ENCODE results near the gene PTPRJ.
"Not testable (repeated sequence)": the region's sequence is repeated elsewhere in the genome, so short reads cannot be mapped to it uniquely, and the experiment has no call there.

PTPRJ gene

DNA sequence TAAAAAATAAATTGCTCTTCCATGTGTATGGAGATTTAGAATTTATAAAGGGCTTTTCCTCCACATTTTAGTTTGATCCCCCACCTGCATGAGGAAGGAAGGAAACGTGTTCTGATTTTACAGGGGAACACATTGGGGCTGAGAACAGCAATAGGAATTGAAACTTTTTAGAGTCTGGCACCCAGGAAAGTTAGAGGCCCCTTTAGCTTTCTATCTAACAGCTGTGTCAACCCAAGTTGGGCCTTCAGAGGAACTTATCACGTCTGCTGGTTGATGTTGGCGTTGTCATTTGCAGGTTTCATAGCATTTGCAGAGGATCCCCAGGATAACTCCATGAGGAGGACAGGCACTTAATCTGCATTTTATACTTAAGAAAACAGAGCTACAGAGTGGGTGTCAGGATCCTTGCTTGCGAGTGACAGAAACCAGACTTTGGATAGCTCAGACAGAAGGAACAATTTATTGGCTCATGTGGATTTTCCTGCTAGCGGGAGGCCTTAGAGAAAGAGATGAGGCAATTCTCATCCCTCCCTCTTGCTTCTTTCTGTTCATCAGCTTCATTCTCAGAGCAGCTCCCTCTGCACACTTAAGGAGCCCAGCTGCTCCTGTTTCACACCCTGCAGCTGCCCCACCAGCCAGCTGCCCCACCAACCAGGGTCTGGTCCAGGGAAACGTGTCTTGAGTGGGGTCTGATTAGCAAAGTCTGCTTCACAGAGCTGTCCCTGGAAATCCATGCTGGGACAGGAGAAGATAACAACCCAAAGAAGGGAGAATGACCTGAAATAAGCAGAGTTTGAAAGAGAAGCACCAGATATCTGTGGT, 143.8 kb downstream of the PTPRJ start:
- DNase-seq = no peak

DNA sequence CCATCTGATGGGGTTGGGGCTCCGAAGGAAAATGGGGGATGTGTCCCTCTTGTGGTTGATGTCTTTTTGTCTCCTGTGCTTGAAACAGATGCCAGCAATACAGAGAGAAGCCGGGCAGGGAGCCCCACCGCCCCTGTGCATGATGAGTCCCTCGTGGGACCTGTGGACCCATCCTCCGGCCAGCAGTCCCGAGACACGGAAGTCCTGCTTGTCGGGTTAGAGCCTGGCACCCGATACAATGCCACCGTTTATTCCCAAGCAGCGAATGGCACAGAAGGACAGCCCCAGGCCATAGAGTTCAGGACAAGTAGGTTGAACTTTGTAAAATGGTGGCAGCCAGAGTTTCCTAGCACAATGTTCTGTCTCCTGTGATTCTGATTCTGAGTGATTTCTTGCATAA, 144.5 kb downstream of the PTPRJ start:
- DNase-seq = no peak

DNA sequence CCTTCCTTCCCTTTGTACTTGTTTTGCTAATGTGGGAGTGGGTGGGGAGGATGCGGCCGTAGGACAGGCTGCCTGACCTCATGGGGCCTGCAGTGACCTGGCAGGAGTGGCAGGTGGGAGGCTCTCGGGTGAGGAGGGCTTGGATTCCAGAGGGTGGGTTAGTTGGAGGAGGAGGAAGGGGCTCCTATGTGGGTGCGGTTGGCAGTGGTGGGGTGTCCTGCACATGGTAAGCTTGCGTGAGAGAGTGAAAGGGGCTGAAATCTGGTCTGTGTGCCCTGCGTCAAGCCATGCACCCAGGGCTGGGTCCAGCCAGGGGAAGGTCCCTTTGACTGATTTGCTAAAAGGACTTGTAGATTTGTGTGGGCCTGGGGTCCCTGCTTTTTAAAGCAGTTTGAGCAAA, 145.5 kb downstream of the PTPRJ start:
- DNase-seq = no peak

DNA sequence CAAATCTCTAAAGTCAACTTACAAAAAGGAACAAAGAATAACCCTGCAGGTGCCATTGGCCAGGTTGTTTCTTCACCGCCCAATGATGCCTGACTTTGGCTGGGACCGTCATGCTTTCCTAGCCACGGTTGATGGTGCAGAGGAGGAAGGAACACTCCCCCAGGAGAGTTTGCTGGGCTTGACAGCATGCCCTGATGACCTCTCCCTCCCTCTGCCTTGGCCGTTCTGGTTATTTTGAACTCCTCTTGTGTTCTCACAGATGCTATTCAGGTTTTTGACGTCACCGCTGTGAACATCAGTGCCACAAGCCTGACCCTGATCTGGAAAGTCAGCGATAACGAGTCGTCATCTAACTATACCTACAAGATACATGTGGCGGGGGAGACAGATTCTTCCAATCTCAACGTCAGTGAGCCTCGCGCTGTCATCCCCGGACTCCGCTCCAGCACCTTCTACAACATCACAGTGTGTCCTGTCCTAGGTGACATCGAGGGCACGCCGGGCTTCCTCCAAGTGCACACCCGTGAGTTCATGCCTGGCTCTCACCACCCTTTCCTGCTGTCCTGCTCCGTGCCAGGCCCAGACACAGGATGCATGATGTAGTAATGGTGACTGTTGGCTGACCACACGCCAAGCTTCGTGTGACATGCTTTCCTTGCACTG, 147.3 kb downstream of the PTPRJ start:
- no peak for DNase-seq

DNA sequence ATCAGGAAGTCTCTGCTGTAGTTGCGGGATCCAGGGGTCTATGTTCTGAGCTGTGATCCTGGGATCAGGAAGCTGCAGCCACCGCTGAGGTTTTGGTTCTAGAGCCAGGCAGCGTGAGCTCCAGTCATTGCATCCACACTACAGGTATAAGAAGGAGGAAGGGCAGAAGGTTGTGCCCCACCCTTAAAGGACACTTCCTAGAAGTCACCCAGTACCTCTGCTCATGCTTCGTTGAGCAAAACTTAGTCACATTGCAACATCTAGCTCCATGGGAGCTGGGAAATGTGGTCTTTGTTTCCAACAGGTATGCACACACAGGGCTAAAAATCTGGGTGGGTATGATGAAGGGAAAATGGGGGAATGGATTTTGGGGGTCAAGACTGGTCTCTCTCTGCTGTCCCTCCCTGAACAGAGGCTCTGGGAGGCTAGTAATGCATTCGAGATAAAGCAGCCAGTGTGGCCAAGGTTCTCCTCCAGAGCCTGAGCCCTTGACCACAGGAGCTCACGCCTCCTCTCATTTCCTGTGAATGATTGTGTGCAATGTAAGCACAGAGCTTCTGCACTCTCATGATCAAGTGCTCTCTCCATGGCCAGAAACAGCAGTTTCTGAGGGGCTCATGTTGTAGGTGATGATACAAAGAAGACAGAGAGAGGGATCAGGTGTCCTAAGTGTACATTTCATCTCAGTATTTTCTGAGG, 149.5 kb downstream of the PTPRJ start:
- peak; percentile 6 for DNase-seq

DNA sequence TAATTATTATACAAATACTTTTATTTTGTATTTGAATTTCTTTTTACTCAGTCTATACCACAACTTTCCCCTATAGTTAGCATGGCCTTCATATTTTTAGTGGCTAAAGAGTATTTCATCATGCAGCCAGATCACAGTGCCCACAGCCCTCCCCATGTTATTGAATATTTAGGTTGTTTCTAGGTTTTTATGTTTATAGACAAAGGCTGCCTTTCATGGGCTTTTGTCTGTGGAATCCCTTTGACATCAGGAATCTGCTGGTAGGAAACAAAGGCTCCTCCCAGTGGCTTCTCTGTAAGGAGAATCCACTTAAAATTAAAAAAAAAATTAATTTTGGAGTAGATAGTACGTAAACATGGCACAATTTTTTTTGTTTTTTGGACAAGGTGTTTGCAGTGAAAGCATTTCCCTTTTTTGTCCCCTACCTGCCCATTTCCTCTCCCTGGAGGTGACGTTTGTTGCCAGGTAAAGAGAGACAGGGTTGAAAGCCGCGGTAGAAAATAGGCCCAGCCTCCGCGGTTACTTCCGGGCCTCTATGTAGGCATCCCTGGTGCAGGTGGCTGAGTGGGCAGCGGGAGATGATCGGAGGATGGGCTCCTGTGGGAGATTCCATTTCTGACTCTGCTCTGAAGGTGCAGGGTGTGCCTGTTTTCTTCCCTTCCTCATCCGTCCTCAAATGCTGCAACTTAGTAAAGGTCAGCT, 154.0 kb downstream of the PTPRJ start:
- no peak for DNase-seq

DNA sequence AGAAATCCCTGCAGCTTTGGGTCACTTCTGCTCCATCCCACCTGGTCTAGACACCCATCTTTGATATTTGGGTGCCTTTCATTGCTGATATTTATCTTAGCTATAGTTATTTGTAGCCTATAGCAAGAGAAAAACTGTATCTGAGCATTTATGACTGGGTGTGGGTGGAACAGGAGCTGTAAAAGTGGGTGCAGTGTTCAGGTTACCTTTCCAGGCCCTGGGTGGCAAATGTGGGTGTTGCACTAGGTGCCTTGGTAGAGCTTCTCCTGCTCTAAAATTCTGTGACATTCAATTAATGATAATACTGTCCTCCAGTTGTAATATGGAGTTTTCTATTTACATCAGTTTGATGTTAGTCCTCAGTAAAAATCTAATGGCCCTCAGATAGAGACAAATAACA, 157.9 kb downstream of the PTPRJ start:
- DNase-seq = no peak

DNA sequence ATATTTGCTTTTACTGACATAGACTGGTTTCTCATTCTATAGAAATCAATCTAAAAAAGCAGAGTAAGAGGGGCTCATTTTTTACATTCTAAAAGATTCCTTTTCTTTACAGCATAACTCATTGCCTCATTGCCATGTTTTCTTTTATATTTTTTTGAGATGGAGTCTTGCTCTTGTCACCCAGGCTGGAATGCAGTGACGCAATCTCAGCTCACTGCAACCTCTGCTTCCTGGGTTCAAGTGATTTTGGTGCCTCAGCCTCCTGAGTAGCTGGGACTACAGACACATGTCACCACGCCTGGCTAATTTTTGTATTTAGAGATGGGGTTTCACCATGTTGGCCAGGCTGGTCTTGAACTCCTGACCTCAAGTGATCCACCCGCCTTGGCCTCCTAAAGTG, 159.5 kb downstream of the PTPRJ start:
- not testable (repeated sequence) for DNase-seq

DNA sequence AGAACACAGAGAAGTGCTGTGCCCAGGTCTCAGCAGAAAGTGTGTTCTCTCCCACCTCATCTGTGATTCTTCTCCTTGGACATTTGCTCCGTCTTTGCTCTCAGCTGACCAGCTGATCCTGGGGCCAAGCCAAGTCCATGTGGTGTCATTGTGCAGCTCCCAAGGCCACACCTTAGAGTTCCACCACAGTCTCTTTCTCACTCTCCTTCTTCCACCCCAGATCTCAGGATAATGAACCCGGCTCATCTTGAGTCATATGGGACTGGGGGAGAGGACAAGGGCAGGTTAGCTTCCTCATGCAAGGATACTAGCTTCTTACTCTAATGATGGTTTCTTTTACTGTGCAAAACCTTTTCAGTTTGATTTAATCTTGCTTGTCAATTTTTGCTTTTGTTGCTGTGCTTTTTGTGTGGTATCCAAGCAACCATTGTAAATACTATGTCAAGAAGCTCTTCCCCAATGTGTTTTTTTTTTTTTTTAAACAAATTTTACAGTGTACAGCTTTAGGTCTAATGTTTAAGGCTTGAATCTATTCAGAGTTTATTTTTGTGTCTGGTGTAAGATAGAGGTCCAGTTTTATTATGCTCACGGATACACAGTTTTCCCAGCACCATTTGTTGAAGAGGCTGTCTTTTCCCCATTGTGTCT, 161.2 kb downstream of the PTPRJ start:
- no peak for DNase-seq

DNA sequence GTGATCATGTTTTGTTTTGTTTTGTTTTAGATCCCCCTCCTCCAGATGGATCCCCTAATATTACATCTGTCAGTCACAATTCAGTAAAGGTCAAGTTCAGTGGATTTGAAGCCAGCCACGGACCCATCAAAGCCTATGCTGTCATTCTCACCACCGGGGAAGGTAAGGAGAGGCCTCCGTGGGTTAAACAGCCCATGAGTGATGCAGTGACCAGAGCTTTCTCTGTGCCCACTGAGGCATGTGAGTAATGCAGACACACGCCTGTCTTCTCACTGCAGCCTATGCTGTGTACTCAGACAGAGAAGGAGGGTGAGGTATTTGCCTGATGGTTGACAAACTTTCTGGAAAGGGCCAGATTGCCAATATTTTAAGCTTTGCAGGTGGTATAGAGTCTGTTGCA, 162.5 kb downstream of the PTPRJ start:
- no peak for DNase-seq

DNA sequence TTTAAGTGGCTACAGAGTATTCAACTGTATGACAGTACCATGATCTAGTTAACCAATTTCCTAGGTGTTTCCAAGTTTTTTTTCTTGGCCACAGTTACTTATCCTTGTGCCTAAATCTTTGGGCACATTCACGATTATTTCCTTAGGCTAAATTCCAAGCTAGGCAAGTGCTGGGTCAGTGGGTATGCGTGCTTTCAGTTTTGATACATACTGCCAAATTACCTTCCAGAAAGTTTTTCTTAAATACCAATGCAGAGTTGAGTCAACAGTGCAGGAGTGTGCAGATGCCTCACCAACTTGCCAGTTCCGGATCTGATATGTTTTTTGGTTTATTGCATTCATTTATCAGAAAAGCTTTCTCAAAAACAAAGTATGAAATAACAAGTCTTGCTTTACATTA, 168.4 kb downstream of the PTPRJ start:
- no peak for DNase-seq

DNA sequence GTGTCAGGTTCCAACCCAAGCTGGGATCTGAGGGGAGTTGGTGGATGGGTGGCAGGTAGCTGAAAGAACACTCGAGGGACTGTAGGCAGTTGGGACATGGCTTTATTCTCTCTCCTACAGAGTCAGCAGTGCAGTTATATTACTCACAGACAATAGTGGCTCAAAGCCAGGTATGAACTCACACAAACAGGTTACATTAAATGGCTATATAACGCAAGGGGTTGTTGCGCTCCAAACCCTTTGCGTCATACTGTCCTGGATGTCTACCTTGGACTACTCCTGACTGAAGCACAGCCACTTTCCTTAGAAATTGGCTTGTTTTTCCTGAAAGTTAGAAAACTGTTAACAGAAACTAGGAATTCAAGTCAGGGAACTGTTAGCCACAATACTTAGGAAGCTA, 169.9 kb downstream of the PTPRJ start:
- DNase-seq = no peak

DNA sequence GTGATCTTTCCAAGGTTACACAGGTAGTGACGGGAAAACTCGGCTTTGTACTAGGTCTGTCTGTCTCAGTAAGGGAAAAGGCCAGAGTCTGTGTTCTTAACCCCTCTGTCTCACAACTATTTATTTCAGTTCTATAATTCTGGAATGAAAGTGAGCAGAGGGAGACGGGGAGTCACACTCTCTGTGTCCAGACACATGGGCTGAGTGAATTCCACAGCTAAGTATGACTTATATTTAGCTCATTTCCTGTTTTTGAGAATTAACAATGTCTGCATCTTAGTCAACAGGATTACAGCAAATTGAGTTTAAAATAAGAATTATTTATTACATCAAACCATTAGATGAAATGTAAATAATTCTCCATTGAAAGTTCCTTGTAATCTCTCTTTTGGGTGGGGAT, 173.8 kb downstream of the PTPRJ start:
- DNase-seq = no peak

DNA sequence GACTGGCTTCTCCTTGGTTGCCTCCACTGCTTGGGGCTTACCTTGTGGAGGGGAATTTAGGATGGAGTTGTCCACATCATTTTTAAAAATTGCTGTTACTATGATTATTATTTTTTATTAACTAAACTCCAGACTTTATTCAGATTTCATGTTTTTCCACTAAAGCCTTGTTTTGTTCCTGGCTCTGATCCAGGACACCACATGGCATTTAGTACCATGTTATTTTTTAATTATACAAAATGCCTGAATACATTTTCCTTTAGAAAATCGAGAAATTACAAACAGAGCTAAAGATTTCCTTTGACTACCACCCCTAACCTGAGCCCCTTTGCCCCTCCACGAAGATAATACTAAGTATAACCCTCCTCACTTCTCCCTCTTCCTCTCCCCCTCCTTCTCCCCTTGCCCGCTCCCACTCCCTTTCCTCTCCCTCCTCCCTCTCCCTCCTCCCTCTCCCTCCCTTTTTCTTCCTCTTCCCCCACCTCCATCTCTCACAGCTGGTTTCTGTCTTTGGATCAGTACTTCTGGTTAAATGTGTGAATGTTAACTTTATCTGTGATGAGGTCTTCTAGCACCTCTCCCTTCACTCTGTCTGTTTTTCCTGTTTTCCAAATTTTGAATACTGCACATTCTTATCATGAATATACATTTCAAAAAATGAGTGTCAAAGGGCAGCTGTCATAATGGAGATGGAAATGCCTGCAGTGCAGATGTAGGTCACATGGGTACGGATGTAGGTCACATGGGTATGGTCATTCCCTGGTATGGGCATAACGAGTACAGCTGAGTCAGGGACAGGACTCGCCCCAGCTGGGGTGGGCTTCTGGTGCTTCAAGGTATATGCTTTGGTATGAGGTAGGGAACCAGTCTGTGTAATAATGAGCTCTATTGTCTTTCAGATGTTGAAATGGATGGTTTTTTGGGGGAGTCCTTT, 181.9 kb downstream of the PTPRJ start:
- no peak for DNase-seq

DNA sequence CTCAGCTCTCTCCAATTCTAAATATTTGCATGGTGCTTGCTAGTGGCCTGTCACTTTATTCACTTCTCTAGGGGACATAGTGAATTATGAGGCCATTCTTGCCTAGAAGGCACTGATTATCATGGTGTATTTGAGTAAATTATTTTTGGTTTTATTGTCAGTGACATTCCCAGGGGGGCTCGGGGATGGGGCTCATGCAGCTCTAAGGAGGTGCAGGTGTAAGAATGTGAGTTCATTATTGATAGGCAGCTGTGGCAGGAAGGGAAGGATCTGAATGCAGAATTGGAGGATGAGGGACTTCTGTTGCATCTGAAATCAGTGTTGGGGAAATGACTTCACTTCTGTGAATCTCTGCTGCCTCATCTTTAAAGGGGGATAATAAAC, 182.5 kb downstream of the PTPRJ start:
- no peak for DNase-seq

DNA sequence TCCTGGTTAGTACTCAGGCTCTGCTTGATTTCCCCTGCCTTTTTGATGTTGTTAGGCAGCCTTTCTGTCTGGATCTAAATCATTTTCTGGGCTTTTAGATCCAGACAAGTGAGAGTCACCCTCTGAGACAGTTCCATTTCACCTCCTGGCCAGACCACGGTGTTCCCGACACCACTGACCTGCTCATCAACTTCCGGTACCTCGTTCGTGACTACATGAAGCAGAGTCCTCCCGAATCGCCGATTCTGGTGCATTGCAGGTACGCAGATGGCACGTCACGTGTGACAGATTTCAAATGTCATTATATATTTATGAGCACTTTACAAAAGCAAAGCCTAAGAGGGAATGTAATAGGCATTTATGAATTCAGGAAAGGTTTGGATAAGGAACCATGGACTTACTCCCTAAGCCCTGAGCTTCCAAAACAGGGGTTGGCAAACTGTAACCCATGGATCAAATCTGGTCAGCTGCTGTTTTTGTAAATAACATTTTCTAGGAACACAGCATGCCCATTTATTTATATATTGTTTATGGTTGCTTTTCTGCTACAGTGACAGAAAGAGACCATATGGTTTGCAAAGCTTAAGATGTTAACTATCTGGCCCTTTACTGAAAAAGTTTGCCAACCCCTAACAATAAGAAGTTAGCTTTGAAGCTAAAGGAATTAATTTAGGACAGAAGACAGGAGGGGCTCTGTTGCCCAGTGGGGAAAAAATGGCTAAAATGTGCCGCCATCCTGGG, 183.2 kb downstream of the PTPRJ start:
- DNase-seq = no peak

DNA sequence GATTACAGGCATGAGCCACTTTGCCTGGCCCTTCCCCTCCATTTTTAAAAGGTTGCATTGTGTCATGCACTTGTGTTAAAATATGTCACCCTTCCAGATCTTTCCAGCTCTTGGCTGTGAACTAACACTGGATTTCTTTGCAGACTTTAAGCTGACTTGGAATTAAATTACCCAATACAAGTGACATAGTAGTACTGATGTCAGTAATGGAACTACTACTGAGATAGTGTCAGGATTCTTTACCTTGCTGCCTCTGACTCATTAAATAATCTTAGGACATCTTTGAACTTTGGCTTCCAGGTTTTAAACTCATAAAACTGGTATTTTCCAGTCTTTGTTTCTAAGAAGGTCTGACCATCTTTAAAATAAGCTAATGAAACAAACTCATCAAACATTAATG, 184.5 kb downstream of the PTPRJ start:
- DNase-seq = no peak

DNA sequence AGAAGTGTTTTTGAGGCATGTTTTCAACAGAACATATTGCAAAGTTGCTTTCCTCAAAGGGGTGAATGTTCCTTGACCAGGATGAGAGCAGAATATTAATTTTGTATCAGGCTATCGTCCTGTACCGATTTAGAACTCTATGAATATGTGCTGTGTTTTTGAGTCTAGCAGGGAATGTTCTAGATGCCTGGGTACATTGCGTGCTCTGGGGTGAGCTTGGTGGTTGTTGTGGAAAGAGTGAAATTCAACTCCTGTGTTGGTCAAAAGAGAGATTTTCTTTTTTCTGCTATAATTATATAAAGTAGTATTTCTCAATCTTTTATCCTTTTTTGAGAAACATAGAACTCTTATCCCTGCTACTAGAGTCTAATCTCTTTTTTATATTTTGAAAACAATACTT, 185.1 kb downstream of the PTPRJ start:
- no peak for DNase-seq

DNA sequence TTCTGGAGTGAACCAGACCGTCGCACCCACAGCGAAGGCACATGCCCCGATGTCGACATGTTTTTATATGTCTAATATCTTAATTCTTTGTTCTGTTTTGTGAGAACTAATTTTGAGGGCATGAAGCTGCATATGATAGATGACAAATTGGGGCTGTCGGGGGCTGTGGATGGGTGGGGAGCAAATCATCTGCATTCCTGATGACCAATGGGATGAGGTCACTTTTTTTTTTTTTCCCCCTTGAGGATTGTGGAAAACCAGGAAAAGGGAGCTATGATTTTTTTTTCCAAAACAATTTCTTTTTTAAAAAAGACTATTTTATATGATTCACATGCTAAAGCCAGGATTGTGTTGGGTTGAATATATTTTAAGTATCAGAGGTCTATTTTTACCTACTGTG, 187.0 kb downstream of the PTPRJ start:
- no peak for DNase-seq

DNA sequence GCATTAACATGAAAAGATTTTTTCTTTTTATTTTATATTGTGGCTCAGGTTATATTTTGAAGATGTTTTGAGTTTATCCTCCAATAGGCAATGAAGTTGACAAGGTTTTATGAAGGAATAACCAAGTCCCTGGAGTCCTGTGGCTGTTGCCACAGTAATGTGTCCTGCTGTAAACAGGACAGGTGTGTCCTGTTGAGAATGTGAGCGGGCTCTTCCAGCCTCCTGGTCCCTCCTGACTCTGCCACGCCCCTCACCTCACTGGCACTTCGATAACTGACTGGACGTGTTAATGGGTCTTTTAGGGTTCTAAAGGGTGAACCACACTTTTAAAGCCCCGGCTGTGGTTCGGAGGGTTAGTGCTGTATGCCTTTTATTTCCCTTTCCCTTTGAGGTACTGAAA, 188.5 kb downstream of the PTPRJ start:
- no peak for DNase-seq

DNA sequence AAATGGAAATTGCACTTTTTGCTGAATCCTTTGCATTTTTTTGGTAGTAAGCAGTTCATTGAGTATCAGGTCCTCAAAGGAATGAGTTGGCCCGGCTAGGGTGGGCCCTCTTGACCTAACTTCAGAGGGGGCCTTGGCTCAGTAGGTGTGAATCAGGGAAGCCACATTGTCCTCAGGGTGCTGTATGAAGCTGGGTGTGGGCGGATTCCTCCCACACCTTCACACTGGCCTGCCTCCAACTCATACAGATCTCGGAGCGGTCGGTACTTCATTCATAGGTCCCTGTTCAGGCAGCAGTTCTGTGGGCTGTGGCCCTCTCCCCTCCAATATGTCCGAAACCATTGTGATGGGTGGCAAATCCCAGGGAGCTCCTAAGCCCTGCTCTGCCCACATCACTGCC, 188.9 kb downstream of the PTPRJ start:
- no peak for DNase-seq

All from hematopoietic multipotent progenitor cell treated with erythropoietin and hydrocortisone succinate and interleukin-3 and kit ligand, for 8 days (in vitro differentiated cells).